GM21360 (cell line): ENCODE measurements around the gene RSPO1.
"Not testable (repeated sequence)": the region's sequence is repeated elsewhere in the genome, so short reads cannot be mapped to it uniquely, and the experiment has no call there.

Source experiments
- ATAC-seq: cut with Tn5 transposase; IDR thresholded peaks from one replicate; pipeline ENCODE4 v1.9.1; 2021; ENCODE audit warnings: mild to moderate bottlenecking, moderate library complexity; ENCODE audit not compliant: unreplicated experiment

Gene RSPO1

GRCh38 chr1:37634244-37634991 lies at the start of gene RSPO1:
Gene RSPO1 (minus strand): TSS chr1:37634892. CDS start chr1:37629661, 5,231 bp downstream.
- ATAC-seq, result no peak

- not testable (repeated sequence) for ATAC-seq
Observed at GRCh38 chr1:37684182-37684581, 49.5 kb upstream of the RSPO1 start.

GRCh38 chr1:37682334-37682987 lies 47.8 kb upstream of the RSPO1 start:
- ATAC-seq, result no peak

- no peak for ATAC-seq
Observed at GRCh38 chr1:37680933-37681332, 46.2 kb upstream of the RSPO1 start.

- ATAC-seq, result no peak
Observed at GRCh38 chr1:37677808-37678207, 43.1 kb upstream of the RSPO1 start.

GRCh38 chr1:37677143-37677439 lies 42.4 kb upstream of the RSPO1 start:
- no peak for ATAC-seq

- no peak for ATAC-seq
Observed at GRCh38 chr1:37676281-37677142, 41.8 kb upstream of the RSPO1 start.

- ATAC-seq, result no peak
Observed at GRCh38 chr1:37673920-37674319, 39.2 kb upstream of the RSPO1 start.

- no peak for ATAC-seq
Observed at GRCh38 chr1:37672136-37672870, 37.6 kb upstream of the RSPO1 start.

- no peak for ATAC-seq
Observed at GRCh38 chr1:37671261-37671660, 36.6 kb upstream of the RSPO1 start.

GRCh38 chr1:37670133-37670532 lies 35.4 kb upstream of the RSPO1 start:
- ATAC-seq, result no peak

GRCh38 chr1:37667023-37667671 lies 32.5 kb upstream of the RSPO1 start:
- no peak for ATAC-seq

GRCh38 chr1:37666241-37666867 lies 31.7 kb upstream of the RSPO1 start:
- ATAC-seq, result no peak

- no peak for ATAC-seq
Observed at GRCh38 chr1:37663426-37664000, 28.8 kb upstream of the RSPO1 start.

- ATAC-seq, result no peak
Observed at GRCh38 chr1:37662031-37662755, 27.5 kb upstream of the RSPO1 start.

GRCh38 chr1:37661401-37661800 lies 26.7 kb upstream of the RSPO1 start:
- no peak for ATAC-seq

GRCh38 chr1:37660664-37661063 lies 26.0 kb upstream of the RSPO1 start:
- ATAC-seq, result no peak

- no peak for ATAC-seq
Observed at GRCh38 chr1:37658486-37658885, 23.8 kb upstream of the RSPO1 start.
